Skeletal muscle tissue (tissue), 4 donors: ENCODE measurements around the gene CPSF3. TPM values are rescaled to one million over a fixed set of nuclear protein-coding genes. Genes with fewer than 3 reads are reported as not detected.
A peak's percentile ranks its signal among the peaks of the same experiment; 100 is the strongest.

ENCODE experiments used
- H3K27ac ChIP-seq: one replicate; pipeline ENCODE4 v1.7.0; 2013; ENCODE audit warnings: mild to moderate bottlenecking, low read depth, low read length, inconsistent platforms
- H3K27me3 ChIP-seq, 3 donors: one replicate each; pipeline ENCODE4 v1.7.0; 2013; ENCODE audit warnings: low read length in 3 of 3; ENCODE audit not compliant: control insufficient read depth in 3 of 3, insufficient read depth in 3 of 3
- H3K36me3 ChIP-seq, 3 donors: one replicate each; pipeline ENCODE4 v1.7.0; 2013; ENCODE audit warnings: low read length in 3 of 3; ENCODE audit not compliant: control insufficient read depth in 3 of 3, insufficient read depth in 3 of 3
- H3K4me1 ChIP-seq, 3 donors: one replicate each; pipeline ENCODE4 v1.7.0; 2013; ENCODE audit warnings: low read length in 3 of 3, mild to moderate bottlenecking in 3 of 3; ENCODE audit not compliant: control insufficient read depth in 3 of 3, insufficient read depth in 3 of 3
- H3K4me3 ChIP-seq, 3 donors: one replicate each; pipeline ENCODE4 v1.7.0; 2013; ENCODE audit warnings: low read length in 3 of 3
- H3K9ac ChIP-seq, 3 donors: one replicate each; pipeline ENCODE4 v1.7.0; 2013; ENCODE audit warnings: low read length in 3 of 3, mild to moderate bottlenecking in 3 of 3, moderate library complexity in 2 of 3, low read depth in 1 of 3
- H3K9me3 ChIP-seq, 3 donors: one replicate each; pipeline ENCODE4 v1.7.0; 2013; ENCODE audit warnings: low read length in 3 of 3; ENCODE audit not compliant: control insufficient read depth in 3 of 3
- total RNA-seq: library from RNA; depleted of rRNA; stranded (reverse); fragments of >200 nt; gene quantifications from one replicate; pipeline ENCODE4 v1.2.3, GENCODE V29; 2014
- donor health status: Osteomylitis.

CPSF3 gene
- total RNA-seq, 1 donor from 2014 or later = 27.7 TPM

GRCh38 chr2:9417725-9418124 is 5.7 kb upstream of the CPSF3 start:
- no peaks in the 10 kb centered on the region for H3K27me3 ChIP-seq
- H3K4me1 ChIP-seq = peaks cover 11 to 26% (median 13%) of the 10 kb centered on the region in 3 donors
- H3K9me3 ChIP-seq = no peaks in the 10 kb centered on the region
- H3K36me3 ChIP-seq = peaks cover 0 to 17% (median 6%) of the 10 kb centered on the region in 3 donors
- H3K27ac ChIP-seq = no peak overlapping the region
- no peak overlapping the region for H3K9ac ChIP-seq
- no peak overlapping the region for H3K4me3 ChIP-seq

DNA sequence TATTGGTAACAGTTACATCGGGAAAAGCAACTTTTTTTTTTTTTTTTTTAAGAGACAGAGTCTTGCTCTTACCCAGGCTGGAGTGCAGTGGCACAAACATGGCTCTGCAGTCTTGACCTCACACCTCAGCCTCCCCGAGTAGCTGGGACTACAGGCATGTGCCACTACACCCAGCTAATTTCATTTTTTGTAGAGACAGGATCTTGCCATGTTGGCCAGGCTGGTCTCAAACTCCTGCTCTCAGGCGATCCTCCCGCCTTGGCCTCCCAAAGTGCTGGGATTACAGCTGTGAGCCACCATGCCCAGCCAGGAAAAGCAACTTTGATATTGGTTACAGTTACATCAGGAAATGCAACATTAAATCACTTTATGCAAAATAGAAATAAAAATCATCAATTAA is 4.7 kb upstream of the CPSF3 start:
- H3K4me1 ChIP-seq = peaks cover 11 to 27% (median 18%) of the 10 kb centered on the region in 3 donors
- no peak overlapping the region for H3K9ac ChIP-seq
- H3K27me3 ChIP-seq = no peaks in the 10 kb centered on the region
- no peak overlapping the region for H3K27ac ChIP-seq
- H3K9me3 ChIP-seq = no peaks in the 10 kb centered on the region
- no peak overlapping the region for H3K4me3 ChIP-seq
- peaks cover 0 to 13% (median 6%) of the 10 kb centered on the region in 3 donors for H3K36me3 ChIP-seq

DNA sequence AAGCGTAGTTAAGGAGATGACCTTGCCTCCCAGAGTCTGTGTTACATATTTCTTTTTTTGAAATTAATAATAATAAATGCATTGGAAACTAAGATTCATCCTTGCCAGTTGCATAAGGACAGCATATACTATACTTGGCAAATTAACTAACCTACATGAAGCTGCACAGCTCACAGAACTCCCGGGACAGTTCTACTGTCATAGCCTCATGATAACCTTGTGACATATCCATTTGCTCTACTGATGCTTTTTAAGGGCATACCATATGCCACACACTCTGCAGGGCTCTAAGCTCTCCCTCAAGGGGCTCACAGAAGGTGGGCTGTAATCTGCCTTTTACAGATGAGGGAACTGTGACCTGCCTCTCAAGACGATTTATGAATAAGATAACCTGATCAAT is 3.9 kb upstream of the CPSF3 start:
- Histone ChIP-seq H3K9ac (no peak overlapping the region), H3K9me3 (no peaks in the 10 kb centered on the region), H3K4me3 (no peak overlapping the region), H3K27me3 (no peaks in the 10 kb centered on the region), H3K36me3 (peaks cover 0 to 11% (median 6%) of the 10 kb centered on the region in 3 donors), H3K27ac (no peak overlapping the region), H3K4me1 (peaks cover 19 to 34% (median 26%) of the 10 kb centered on the region in 3 donors)

DNA sequence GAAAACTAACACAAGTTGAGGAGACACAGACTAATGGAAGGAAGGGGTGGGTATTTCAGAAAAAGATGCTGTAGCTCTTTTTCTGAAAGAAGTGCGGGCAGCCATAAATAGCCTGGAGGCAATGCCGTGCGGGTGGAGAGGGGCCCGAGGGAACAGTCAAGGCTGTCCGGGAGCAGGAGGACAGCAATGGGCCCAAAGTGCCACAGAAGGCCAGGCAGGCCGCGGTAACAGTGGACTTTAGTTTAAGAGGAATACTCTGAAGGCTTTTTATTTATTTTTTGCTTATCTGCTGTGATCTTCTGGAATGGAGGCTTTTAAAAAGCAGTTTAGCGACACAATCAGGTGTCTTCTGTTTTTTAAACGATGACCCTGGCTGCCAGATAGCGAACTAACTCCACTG is 3.0 kb upstream of the CPSF3 start:
- no peaks in the 10 kb centered on the region for H3K27me3 ChIP-seq
- no peaks in the 10 kb centered on the region for H3K9me3 ChIP-seq
- H3K27ac ChIP-seq = no peak overlapping the region
- H3K36me3 ChIP-seq = peaks cover 0 to 11% (median 6%) of the 10 kb centered on the region in 3 donors
- H3K4me3 ChIP-seq = peak overlapping the region in 1 of 3 donors; percentile 6
- no peak overlapping the region for H3K9ac ChIP-seq
- H3K4me1 ChIP-seq = peaks cover 20 to 35% (median 31%) of the 10 kb centered on the region in 3 donors

GRCh38 chr2:9422321-9423099 is 944 bp upstream of the CPSF3 start:
- H3K27ac ChIP-seq = peak overlapping the region; percentile 81
- H3K9ac ChIP-seq = peak overlapping the region; percentile 94 to 97 (median 96)
- H3K27me3 ChIP-seq = no peaks in the 10 kb centered on the region
- peaks cover 0 to under 1% (median 0%) of the 10 kb centered on the region in 3 donors for H3K36me3 ChIP-seq
- no peaks in the 10 kb centered on the region for H3K9me3 ChIP-seq
- H3K4me3 ChIP-seq = peak overlapping the region; percentile 97 to 98 (median 97)
- H3K4me1 ChIP-seq = peaks cover 20 to 35% (median 31%) of the 10 kb centered on the region in 3 donors

- Histone ChIP-seq H3K36me3 (peaks cover 0 to 5% (median under 1%) of the 10 kb centered on the region in 3 donors), H3K4me1 (peaks cover 20 to 32% (median 31%) of the 10 kb centered on the region in 3 donors), H3K27ac (peak overlapping the region; percentile 81), H3K9ac (peak overlapping the region; percentile 91 to 97 (median 96)), H3K9me3 (no peaks in the 10 kb centered on the region), H3K27me3 (no peaks in the 10 kb centered on the region), H3K4me3 (peak overlapping the region; percentile 95 to 98 (median 97))
These were observed 443 bp downstream of the CPSF3 start for GRCh38 chr2:9423922-9424272.

DNA sequence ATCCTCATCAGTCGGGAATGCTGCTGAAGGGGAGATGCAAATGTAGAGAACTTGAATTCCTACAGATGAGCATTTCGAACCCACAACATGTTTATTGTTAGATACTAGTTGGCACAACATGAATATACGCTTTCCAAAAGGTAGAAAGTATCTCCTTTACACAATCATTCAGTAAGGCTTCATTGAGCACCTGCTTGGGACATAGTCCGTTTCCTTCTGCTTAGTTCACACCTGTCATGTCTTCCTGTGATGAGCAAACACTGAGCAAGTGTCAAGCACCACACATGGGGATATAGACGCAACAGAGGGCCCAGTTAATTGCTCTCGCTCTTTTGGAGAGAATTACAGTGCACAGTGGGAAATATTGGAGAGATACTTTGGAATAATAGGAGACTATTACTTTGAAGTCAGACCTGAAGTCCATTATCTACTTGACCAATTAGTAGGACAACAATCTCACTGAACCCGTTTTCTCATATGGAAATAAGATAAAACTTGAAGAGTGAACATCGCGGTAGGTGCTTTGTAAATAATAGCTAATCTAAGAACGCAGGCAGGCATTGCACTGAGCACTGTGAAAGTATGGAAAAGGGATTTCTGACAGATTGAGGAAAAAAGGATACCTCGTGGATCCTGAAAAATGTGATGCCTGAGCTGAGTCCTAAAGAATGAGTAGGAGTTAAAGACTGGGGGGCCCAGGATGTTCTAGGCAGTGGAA is 1.2 kb downstream of the CPSF3 start:
- Histone ChIP-seq H3K36me3 (peaks cover 0 to 10% (median 5%) of the 10 kb centered on the region in 3 donors), H3K27me3 (no peaks in the 10 kb centered on the region), H3K9ac (peak overlapping the region; percentile 91 to 97 (median 96)), H3K4me1 (peaks cover 20 to 31% (median 30%) of the 10 kb centered on the region in 3 donors), H3K4me3 (peak overlapping the region; percentile 95 to 98 (median 97)), H3K9me3 (no peaks in the 10 kb centered on the region), H3K27ac (no peak overlapping the region)

DNA sequence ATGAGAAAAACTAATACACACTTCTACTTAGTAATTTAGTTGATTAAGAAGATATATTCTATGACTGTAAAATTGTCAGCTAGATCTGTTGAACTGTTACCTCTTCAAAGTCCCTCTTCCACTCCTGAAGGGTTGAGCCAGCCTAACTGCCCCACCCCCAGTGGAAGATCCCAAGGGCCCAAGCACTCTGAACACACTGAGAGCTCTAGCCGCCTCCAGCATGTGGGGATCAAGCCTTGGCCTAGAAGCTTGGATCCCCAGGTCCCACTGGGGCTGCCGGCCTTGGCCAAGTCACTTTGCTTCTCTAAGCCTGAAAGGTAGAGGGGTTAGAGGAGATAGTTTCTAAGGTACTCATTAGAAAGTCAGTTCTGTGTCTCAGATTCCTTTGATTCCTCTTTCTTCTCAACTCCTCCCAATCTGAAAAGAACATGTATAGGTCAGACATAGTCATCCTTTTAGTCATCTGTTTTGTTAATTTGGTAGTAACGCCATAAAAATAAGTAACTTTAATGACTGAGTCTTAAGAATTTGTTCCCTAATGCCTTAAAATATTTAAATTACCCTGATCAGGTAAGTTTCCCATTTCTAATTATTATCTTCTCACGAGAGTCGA is 5.6 kb downstream of the CPSF3 start:
- H3K9ac ChIP-seq = no peak overlapping the region
- no peak overlapping the region for H3K27ac ChIP-seq
- H3K9me3 ChIP-seq = no peaks in the 10 kb centered on the region
- peaks cover 6 to 10% (median 6%) of the 10 kb centered on the region in 3 donors for H3K4me1 ChIP-seq
- no peak overlapping the region for H3K4me3 ChIP-seq
- H3K27me3 ChIP-seq = no peaks in the 10 kb centered on the region
- H3K36me3 ChIP-seq = peaks cover 7 to 44% (median 43%) of the 10 kb centered on the region in 3 donors

GRCh38 chr2:9430316-9431293 is 7.2 kb downstream of the CPSF3 start:
- Histone ChIP-seq H3K9ac (no peak overlapping the region), H3K4me1 (no peaks in the 10 kb centered on the region), H3K4me3 (no peak overlapping the region), H3K36me3 (peaks cover 9 to 53% (median 51%) of the 10 kb centered on the region in 3 donors), H3K9me3 (no peaks in the 10 kb centered on the region), H3K27ac (no peak overlapping the region), H3K27me3 (no peaks in the 10 kb centered on the region)
